ENCODE results near the gene PVR.
"Not testable (repeated sequence)": the region's sequence is repeated elsewhere in the genome, so short reads cannot be mapped to it uniquely, and the experiment has no call there.

- not testable (repeated sequence) for TF ChIP-seq CTCF (IDR thresholded peaks at IDR 0.05; ENCODE audit: low read depth, low read length, missing input control); GABPA (IDR thresholded peaks at IDR 0.05 in 1 of 2, conservative IDR thresholded peaks at IDR 0.05 in 1 of 2); MAX (IDR thresholded peaks at IDR 0.05); HNF4G (IDR thresholded peaks at IDR 0.05); TAF1 (conservative IDR thresholded peaks at IDR 0.05); RAD21 (IDR thresholded peaks at IDR 0.05); ATF3 (IDR thresholded peaks at IDR 0.05); YY1 (IDR thresholded peaks at IDR 0.05)
Observed at GRCh38 chr19:44625637-44626036, 18.1 kb upstream of the PVR start.

Measured in liver (tissue), 3 donors.